Measurements from ENCODE around the gene STK31. TPM values are rescaled to one million over a fixed set of nuclear protein-coding genes. Genes with fewer than 3 reads are reported as not detected.

STK31 gene
- total and polyA plus RNA-seq, 2 donors (not counting 3 experiments of a cell fraction or from before 2014, with no cell fraction given) = 0.44 TPM; not detected in 1

- Histone ChIP-seq H4K20me1 (replicated peaks; ENCODE audit: control insufficient read depth, extremely low read depth, insufficient read depth, low read length) (no peaks in the 10 kb centered on the region), H2AFZ (ENCODE audit: low read depth, low read length) (no peak overlapping the region), H3K27me3 (ENCODE audit: control insufficient read depth in 2 of 2, insufficient read depth in 2 of 2, low read length in 2 of 2) (peaks cover 0 to 3% of the 10 kb centered on the region in 2 experiments), H3K36me3 (ENCODE audit: control insufficient read depth in 2 of 2, extremely low read depth in 1 of 2, insufficient read depth in 2 of 2, low read length in 2 of 2) (no peaks in the 10 kb centered on the region), H3K4me2 (ENCODE audit: insufficient read depth, low read length) (no peak overlapping the region), H3K79me2 (ENCODE audit: control insufficient read depth, insufficient read depth, low read length) (no peaks in the 10 kb centered on the region), H3K4me1 (ENCODE audit: control insufficient read depth, extremely low read depth, insufficient read depth, low read length) (no peaks in the 10 kb centered on the region), H3K9me3 (replicated peaks; ENCODE audit: control insufficient read depth, insufficient read depth, low read length) (no peaks in the 10 kb centered on the region), H3K9ac (replicated peaks; ENCODE audit: extremely low read depth, insufficient read depth, low read length) (no peak overlapping the region), H3K4me3 (replicated peaks in 1 of 3; ENCODE audit: insufficient read depth in 1 of 3, low read depth in 1 of 3, low read length in 3 of 3) (no peak overlapping the region), H3K9me1 (replicated peaks; ENCODE audit: control insufficient read depth, extremely low read depth, insufficient read depth, low read length) (no peaks in the 10 kb centered on the region), H3K27ac (ENCODE audit: insufficient read depth, low read depth, low read length) (no peak overlapping the region)
- ChIA-PET POLR2A (no interaction called here), CTCF (interaction anchor here (0.8 to 1.7 kb wide), 2 partner anchors 34 to 116 kb away, joined by 4 to 7 read pairs; no protein-coding TSS in a partner anchor)
- intact Hi-C loops (cut with micrococcal nuclease) (no loop called here), dilution Hi-C loops (cut with MboI; ENCODE audit: extremely low pct_ligation_motif_present, low sequenced_read_pairs) (no loop called here)
- BruUV-seq (replicated peaks) = no TSS peak
- FAIRE-seq (no peak), DNase-seq (ENCODE audit: low read depth, low spot score) (no peak)
- TF ChIP-seq, protein P1, sequence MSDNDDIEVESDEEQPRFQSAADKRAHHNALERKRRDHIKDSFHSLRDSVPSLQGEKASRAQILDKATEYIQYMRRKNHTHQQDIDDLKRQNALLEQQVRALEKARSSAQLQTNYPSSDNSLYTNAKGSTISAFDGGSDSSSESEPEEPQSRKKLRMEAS (IDR thresholded peaks at IDR 0.05; ENCODE audit: insufficient read depth, insufficient read length) = no peak
- TF ChIP-seq GATA2 (IDR thresholded peaks at IDR 0.05; ENCODE audit: insufficient read depth, insufficient read length, low read depth, low read length) (no peak), JUN (IDR thresholded peaks at IDR 0.05; ENCODE audit: borderline replicate concordance, insufficient read depth, insufficient read length, low read depth) (no peak), MYC (IDR thresholded peaks at IDR 0.05; ENCODE audit: low read depth, low read length) (no peak), POLR2A (IDR thresholded peaks at IDR 0.05; ENCODE audit: low read depth, low read length) (no peak), FOS (IDR thresholded peaks at IDR 0.05; ENCODE audit: borderline replicate concordance, insufficient read depth, low read length) (no peak), POLR2AphosphoS5 (IDR thresholded peaks at IDR 0.05; ENCODE audit: insufficient read depth, low read depth, low read length) (no peak), EZH2 (IDR thresholded peaks at IDR 0.05; ENCODE audit: borderline replicate concordance, low read depth, low read length, severe bottlenecking) (no peak)
- TF ChIP-seq, protein P2, sequence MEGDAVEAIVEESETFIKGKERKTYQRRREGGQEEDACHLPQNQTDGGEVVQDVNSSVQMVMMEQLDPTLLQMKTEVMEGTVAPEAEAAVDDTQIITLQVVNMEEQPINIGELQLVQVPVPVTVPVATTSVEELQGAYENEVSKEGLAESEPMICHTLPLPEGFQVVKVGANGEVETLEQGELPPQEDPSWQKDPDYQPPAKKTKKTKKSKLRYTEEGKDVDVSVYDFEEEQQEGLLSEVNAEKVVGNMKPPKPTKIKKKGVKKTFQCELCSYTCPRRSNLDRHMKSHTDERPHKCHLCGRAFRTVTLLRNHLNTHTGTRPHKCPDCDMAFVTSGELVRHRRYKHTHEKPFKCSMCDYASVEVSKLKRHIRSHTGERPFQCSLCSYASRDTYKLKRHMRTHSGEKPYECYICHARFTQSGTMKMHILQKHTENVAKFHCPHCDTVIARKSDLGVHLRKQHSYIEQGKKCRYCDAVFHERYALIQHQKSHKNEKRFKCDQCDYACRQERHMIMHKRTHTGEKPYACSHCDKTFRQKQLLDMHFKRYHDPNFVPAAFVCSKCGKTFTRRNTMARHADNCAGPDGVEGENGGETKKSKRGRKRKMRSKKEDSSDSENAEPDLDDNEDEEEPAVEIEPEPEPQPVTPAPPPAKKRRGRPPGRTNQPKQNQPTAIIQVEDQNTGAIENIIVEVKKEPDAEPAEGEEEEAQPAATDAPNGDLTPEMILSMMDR (IDR thresholded peaks at IDR 0.05; ENCODE audit: extremely low read depth in 1 of 2, insufficient read depth in 1 of 2, low read depth in 1 of 2, low read length in 2 of 2) = no peak
Observed at GRCh38 chr7:23662984-23663313, 47.1 kb upstream of the STK31 start.
